ENCODE results near the gene ABCA8.

Gene ABCA8

GRCh38 chr17:68942389-68942788 is 12.8 kb downstream of the ABCA8 start:
- no peak for DNase-seq (ENCODE audit: low read depth in 3 of 3)

- DNase-seq (ENCODE audit: low read depth in 3 of 3): no peak
These were observed 13.4 kb downstream of the ABCA8 start for GRCh38 chr17:68941761-68942160.

GRCh38 chr17:68939195-68939594 is 16.0 kb downstream of the ABCA8 start:
- no peak for DNase-seq (ENCODE audit: low read depth in 3 of 3)

- no peak for DNase-seq (ENCODE audit: low read depth in 3 of 3)
These were observed 17.2 kb downstream of the ABCA8 start for GRCh38 chr17:68937890-68938514.

GRCh38 chr17:68927516-68927915 is 27.7 kb downstream of the ABCA8 start:
- no peak for DNase-seq (ENCODE audit: low read depth in 3 of 3)

- DNase-seq (ENCODE audit: low read depth in 3 of 3): no peak
These were observed 30.1 kb downstream of the ABCA8 start for GRCh38 chr17:68924793-68925720.

- DNase-seq (ENCODE audit: low read depth in 3 of 3): no peak
These were observed 44.3 kb downstream of the ABCA8 start for GRCh38 chr17:68910789-68911431.

GRCh38 chr17:68910251-68910705 is 44.9 kb downstream of the ABCA8 start:
- no peak for DNase-seq (ENCODE audit: low read depth in 3 of 3)

GRCh38 chr17:68909066-68909465 is 46.1 kb downstream of the ABCA8 start:
- no peak for DNase-seq (ENCODE audit: low read depth in 3 of 3)

GRCh38 chr17:68908045-68908444 is 47.1 kb downstream of the ABCA8 start:
- no peak for DNase-seq (ENCODE audit: low read depth in 3 of 3)

GRCh38 chr17:68906638-68907037 is 48.6 kb downstream of the ABCA8 start:
- DNase-seq (ENCODE audit: low read depth in 3 of 3): no peak

- DNase-seq (ENCODE audit: low read depth in 3 of 3): no peak
These were observed 51.9 kb downstream of the ABCA8 start for GRCh38 chr17:68903286-68903685.

- no peak for DNase-seq (ENCODE audit: low read depth in 3 of 3)
These were observed 57.6 kb downstream of the ABCA8 start for GRCh38 chr17:68897557-68897956.

GRCh38 chr17:68892658-68893057 is 62.5 kb downstream of the ABCA8 start:
- DNase-seq (ENCODE audit: low read depth in 3 of 3): no peak

GRCh38 chr17:68892193-68892592 is 63.0 kb downstream of the ABCA8 start:
- DNase-seq (ENCODE audit: low read depth in 3 of 3): no peak

GRCh38 chr17:68886401-68886800 is 68.8 kb downstream of the ABCA8 start:
- no peak for DNase-seq (ENCODE audit: low read depth in 3 of 3)

GRCh38 chr17:68884888-68885287 is 70.3 kb downstream of the ABCA8 start:
- DNase-seq (ENCODE audit: low read depth in 3 of 3): no peak

GRCh38 chr17:68878226-68878885 is 76.8 kb downstream of the ABCA8 start:
- no peak for DNase-seq (ENCODE audit: low read depth in 3 of 3)

GRCh38 chr17:68871447-68871846 is 83.7 kb downstream of the ABCA8 start:
- no peak for DNase-seq (ENCODE audit: low read depth in 3 of 3)

GRCh38 chr17:68870976-68871375 is 84.2 kb downstream of the ABCA8 start:
- no peak for DNase-seq (ENCODE audit: low read depth in 3 of 3)

GRCh38 chr17:68870161-68870826 is 84.9 kb downstream of the ABCA8 start:
- DNase-seq (ENCODE audit: low read depth in 3 of 3): no peak

Measured in stimulated activated CD4-positive, alpha-beta T cell treated with anti-CD3 and anti-CD28 coated beads, TNF-alpha, amount 100 ng/mL, for 48 hours (primary cell).